Activated T-helper 9 cell treated with anti-CD3 and anti-CD28 coated beads, Interleukin-2, amount 50 U/mL, for 16 hours (primary cell): ENCODE results near the gene SYTL2.

Source experiments
- DNase-seq: peaks from one replicate; pipeline ENCODE4 v3.0.0-alpha.2; 2020; ENCODE audit warnings: low read depth

Gene SYTL2

GRCh38 chr11:85826116-85826855, 15.3 kb upstream of the SYTL2 start:
- no peak for DNase-seq

GRCh38 chr11:85825616-85826015, 14.7 kb upstream of the SYTL2 start:
- no peak for DNase-seq

- peak; percentile 30 for DNase-seq
These were observed 12.9 kb upstream of the SYTL2 start for GRCh38 chr11:85823816-85824215.

GRCh38 chr11:85822814-85823213, 11.9 kb upstream of the SYTL2 start:
- no peak for DNase-seq

- no peak for DNase-seq
These were observed 10.7 kb upstream of the SYTL2 start for GRCh38 chr11:85821636-85822035.

GRCh38 chr11:85819441-85819840, 8.5 kb upstream of the SYTL2 start:
- DNase-seq: no peak

GRCh38 chr11:85815186-85815931, 4.4 kb upstream of the SYTL2 start:
- DNase-seq: no peak

- no peak for DNase-seq
These were observed 2.8 kb upstream of the SYTL2 start for GRCh38 chr11:85813721-85814120.

- no peak for DNase-seq
These were observed 683 bp upstream of the SYTL2 start for GRCh38 chr11:85811624-85812023.

- DNase-seq: no peak
These were observed 445 bp downstream of the SYTL2 start for GRCh38 chr11:85810521-85810870.

GRCh38 chr11:85809863-85810262, 1.1 kb downstream of the SYTL2 start:
- no peak for DNase-seq

- DNase-seq: no peak
These were observed 1.8 kb downstream of the SYTL2 start for GRCh38 chr11:85809191-85809590.

- DNase-seq: no peak
These were observed 4.1 kb downstream of the SYTL2 start for GRCh38 chr11:85806876-85807275.

GRCh38 chr11:85806016-85806415, 4.9 kb downstream of the SYTL2 start:
- DNase-seq: no peak

- no peak for DNase-seq
These were observed 5.6 kb downstream of the SYTL2 start for GRCh38 chr11:85805387-85805786.

- DNase-seq: no peak
These were observed 7.0 kb downstream of the SYTL2 start for GRCh38 chr11:85803920-85804319.

GRCh38 chr11:85803303-85803702, 7.6 kb downstream of the SYTL2 start:
- no peak for DNase-seq

- DNase-seq: no peak
These were observed 9.4 kb downstream of the SYTL2 start for GRCh38 chr11:85801527-85801926.

- no peak for DNase-seq
These were observed 10.2 kb downstream of the SYTL2 start for GRCh38 chr11:85800595-85801342.

- no peak for DNase-seq
These were observed 11.8 kb downstream of the SYTL2 start for GRCh38 chr11:85799142-85799541.

GRCh38 chr11:85798361-85798760, 12.6 kb downstream of the SYTL2 start:
- DNase-seq: no peak

- no peak for DNase-seq
These were observed 15.0 kb downstream of the SYTL2 start for GRCh38 chr11:85795712-85796487.
